ENCODE data around the gene THSD4. TPM values are rescaled to one million over a fixed set of nuclear protein-coding genes. Genes with fewer than 3 reads are reported as not detected.

THSD4 gene
- total RNA-seq, 4 donors from 2014 or later = 10.7 to 59.5 (median 49.0) TPM

GRCh38 chr15:71291723-71292122 lies 176.5 kb downstream of the THSD4 start:
- Histone ChIP-seq H3K36me3 (no peaks in the 10 kb centered on the region), H3K27ac (no peak overlapping the region), H3K9me3 (no peaks in the 10 kb centered on the region), H3K4me3 (no peak overlapping the region), H3K4me1 (peaks cover 0 to 21% (median 0%) of the 10 kb centered on the region in 4 donors), H3K27me3 (no peaks in the 10 kb centered on the region)
- no peak for DNase-seq
- TF ChIP-seq POLR2A (IDR thresholded peaks at IDR 0.05) = no peak

GRCh38 chr15:71293723-71294122 lies 178.5 kb downstream of the THSD4 start:
- Histone ChIP-seq H3K4me3 (no peak overlapping the region), H3K4me1 (peaks cover 0 to 21% (median 0%) of the 10 kb centered on the region in 4 donors), H3K9me3 (no peaks in the 10 kb centered on the region), H3K27me3 (no peaks in the 10 kb centered on the region), H3K36me3 (no peaks in the 10 kb centered on the region), H3K27ac (no peak overlapping the region)
- no peak for TF ChIP-seq POLR2A (IDR thresholded peaks at IDR 0.05)
- TF ChIP-seq, protein P1, sequence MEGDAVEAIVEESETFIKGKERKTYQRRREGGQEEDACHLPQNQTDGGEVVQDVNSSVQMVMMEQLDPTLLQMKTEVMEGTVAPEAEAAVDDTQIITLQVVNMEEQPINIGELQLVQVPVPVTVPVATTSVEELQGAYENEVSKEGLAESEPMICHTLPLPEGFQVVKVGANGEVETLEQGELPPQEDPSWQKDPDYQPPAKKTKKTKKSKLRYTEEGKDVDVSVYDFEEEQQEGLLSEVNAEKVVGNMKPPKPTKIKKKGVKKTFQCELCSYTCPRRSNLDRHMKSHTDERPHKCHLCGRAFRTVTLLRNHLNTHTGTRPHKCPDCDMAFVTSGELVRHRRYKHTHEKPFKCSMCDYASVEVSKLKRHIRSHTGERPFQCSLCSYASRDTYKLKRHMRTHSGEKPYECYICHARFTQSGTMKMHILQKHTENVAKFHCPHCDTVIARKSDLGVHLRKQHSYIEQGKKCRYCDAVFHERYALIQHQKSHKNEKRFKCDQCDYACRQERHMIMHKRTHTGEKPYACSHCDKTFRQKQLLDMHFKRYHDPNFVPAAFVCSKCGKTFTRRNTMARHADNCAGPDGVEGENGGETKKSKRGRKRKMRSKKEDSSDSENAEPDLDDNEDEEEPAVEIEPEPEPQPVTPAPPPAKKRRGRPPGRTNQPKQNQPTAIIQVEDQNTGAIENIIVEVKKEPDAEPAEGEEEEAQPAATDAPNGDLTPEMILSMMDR (IDR thresholded peaks at IDR 0.05) = no peak
- no peak for DNase-seq

- TF ChIP-seq, protein P1 (IDR thresholded peaks at IDR 0.05) = no peak
- no peak for TF ChIP-seq POLR2A (IDR thresholded peaks at IDR 0.05)
- DNase-seq = no peak
- Histone ChIP-seq H3K27me3 (no peaks in the 10 kb centered on the region), H3K9me3 (no peaks in the 10 kb centered on the region), H3K4me1 (peaks cover 0 to 21% (median 0%) of the 10 kb centered on the region in 4 donors), H3K27ac (peak overlapping the region in 1 of 4 donors; percentile 60), H3K4me3 (no peak overlapping the region), H3K36me3 (no peaks in the 10 kb centered on the region)
Measured at GRCh38 chr15:71294251-71294910, 179.1 kb downstream of the THSD4 start.

- TF ChIP-seq, protein P1 (IDR thresholded peaks at IDR 0.05) = no peak
- TF ChIP-seq POLR2A (IDR thresholded peaks at IDR 0.05) = no peak
- H3K9me3 ChIP-seq = no peaks in the 10 kb centered on the region
- DNase-seq = peak in 2 of 3 donors; percentile 65 to 81
- peak overlapping the region in 2 of 4 donors; percentile 54 to 75 for H3K27ac ChIP-seq
- no peaks in the 10 kb centered on the region for H3K27me3 ChIP-seq
- H3K4me1 ChIP-seq = peaks cover 0 to 21% (median 0%) of the 10 kb centered on the region in 4 donors
- no peaks in the 10 kb centered on the region for H3K36me3 ChIP-seq
- H3K4me3 ChIP-seq = no peak overlapping the region
Measured at GRCh38 chr15:71294911-71295602, 179.8 kb downstream of the THSD4 start.

- Histone ChIP-seq H3K4me1 (peaks cover 0 to 21% (median 0%) of the 10 kb centered on the region in 4 donors), H3K4me3 (no peak overlapping the region), H3K9me3 (no peaks in the 10 kb centered on the region), H3K27ac (peak overlapping the region in 3 of 4 donors; percentile 32 to 75 (median 54)), H3K27me3 (no peaks in the 10 kb centered on the region), H3K36me3 (no peaks in the 10 kb centered on the region)
- TF ChIP-seq POLR2A (IDR thresholded peaks at IDR 0.05) = no peak
- TF ChIP-seq, protein P1 (IDR thresholded peaks at IDR 0.05) = no peak
- DNase-seq = no peak
Measured at GRCh38 chr15:71295603-71296314, 180.5 kb downstream of the THSD4 start.
